ENCODE measurements around the gene FAM43A.

Gene FAM43A

DNA sequence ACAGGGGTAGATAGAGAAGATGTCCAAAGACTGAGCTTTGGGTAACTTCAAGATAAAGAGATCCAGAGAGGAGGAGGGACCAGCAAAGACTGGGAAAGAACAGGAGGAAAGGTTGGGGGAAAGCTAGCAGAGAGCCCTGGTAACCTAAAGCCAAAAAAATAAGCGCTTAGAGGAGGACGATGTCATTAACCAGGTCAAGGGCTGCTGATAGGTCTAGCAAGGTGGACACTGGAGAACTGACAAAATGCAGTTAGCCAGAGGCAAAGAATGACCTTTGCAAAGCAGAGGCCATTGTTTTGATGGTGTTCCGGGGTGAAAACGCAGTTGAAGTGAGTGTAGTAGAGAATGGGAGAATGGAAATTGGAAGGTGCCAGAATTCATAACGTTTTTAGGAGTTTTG, 39.7 kb downstream of the FAM43A start:
- no peaks in the 10 kb centered on the region for H4K20me1 ChIP-seq (ENCODE audit: control insufficient read depth, insufficient read depth, low read depth, low read length)

DNA sequence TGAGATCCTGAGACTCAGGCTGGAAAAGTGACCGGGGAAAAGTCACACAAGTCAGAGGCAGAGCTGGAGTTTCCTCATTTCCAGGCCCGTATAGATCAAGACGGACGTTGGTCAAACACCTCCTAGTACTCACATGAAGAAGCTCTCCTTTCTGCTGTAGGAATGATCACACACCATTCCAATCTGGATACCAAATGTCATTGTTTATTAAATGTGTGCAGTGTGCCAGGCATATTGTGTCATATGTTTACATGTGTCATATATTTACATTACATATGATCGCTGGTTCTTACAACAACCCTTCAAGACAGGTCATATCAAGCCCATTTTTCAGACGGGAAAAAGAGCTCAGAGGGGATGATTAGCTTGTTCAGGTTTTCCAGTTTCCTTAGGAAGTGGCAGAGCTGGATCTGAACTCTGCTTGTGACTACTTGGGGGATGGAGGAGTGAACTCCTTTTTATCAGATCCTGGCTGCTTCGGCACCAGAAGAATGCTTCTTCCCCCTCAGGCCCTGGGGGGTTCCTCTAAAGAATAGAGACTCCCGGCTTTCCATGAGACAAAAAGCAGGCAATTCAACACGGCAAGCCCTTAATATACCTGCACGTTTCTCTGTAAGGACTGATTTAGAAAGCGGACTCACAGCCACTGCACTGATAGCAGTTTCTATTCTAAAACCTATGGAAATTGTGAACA, 41.9 kb downstream of the FAM43A start:
- TF ChIP-seq EZH2phosphoT487 (IDR thresholded peaks at IDR 0.05; ENCODE audit: borderline replicate concordance, low read length) = no peak
- TF ChIP-seq, protein P1, sequence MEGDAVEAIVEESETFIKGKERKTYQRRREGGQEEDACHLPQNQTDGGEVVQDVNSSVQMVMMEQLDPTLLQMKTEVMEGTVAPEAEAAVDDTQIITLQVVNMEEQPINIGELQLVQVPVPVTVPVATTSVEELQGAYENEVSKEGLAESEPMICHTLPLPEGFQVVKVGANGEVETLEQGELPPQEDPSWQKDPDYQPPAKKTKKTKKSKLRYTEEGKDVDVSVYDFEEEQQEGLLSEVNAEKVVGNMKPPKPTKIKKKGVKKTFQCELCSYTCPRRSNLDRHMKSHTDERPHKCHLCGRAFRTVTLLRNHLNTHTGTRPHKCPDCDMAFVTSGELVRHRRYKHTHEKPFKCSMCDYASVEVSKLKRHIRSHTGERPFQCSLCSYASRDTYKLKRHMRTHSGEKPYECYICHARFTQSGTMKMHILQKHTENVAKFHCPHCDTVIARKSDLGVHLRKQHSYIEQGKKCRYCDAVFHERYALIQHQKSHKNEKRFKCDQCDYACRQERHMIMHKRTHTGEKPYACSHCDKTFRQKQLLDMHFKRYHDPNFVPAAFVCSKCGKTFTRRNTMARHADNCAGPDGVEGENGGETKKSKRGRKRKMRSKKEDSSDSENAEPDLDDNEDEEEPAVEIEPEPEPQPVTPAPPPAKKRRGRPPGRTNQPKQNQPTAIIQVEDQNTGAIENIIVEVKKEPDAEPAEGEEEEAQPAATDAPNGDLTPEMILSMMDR (IDR thresholded peaks at IDR 0.05; ENCODE audit: low read depth, low read length, poor library complexity, severe bottlenecking) = no peak
- Histone ChIP-seq H3K27ac (ENCODE audit: low read depth, low read length) (no peak overlapping the region), H3K36me3 (ENCODE audit: control insufficient read depth, low read length) (no peaks in the 10 kb centered on the region), H3K9me3 (ENCODE audit: control insufficient read depth, insufficient read depth, low read length) (peaks cover 4% of the 10 kb centered on the region; the same call in 1 of the 2 replicates), H3K27me3 (ENCODE audit: control insufficient read depth, low read length) (peaks cover 7% of the 10 kb centered on the region), H4K20me1 (ENCODE audit: control insufficient read depth, insufficient read depth, low read depth, low read length) (no peaks in the 10 kb centered on the region), H3K4me1 (ENCODE audit: control insufficient read depth, low read length) (peaks cover 42% of the 10 kb centered on the region), H3F3A (ENCODE audit: control insufficient read depth, insufficient read depth) (peaks cover 24% of the 10 kb centered on the region), H3K79me2 (ENCODE audit: control insufficient read depth, low read length) (no peaks in the 10 kb centered on the region), H3K4me2 (ENCODE audit: low read length) (no peak overlapping the region), H3K4me3 (ENCODE audit: low read length) (no peak overlapping the region), H3K9me2 (replicated peaks; ENCODE audit: control insufficient read depth, low read length) (no peaks in the 10 kb centered on the region)

More for the DNA sequence above, 39.7 kb downstream of the FAM43A start:
- H3K4me3 ChIP-seq (ENCODE audit: low read length) = no peak overlapping the region
- no peaks in the 10 kb centered on the region for H3K36me3 ChIP-seq (ENCODE audit: control insufficient read depth, low read length)
- H3F3A ChIP-seq (ENCODE audit: control insufficient read depth, insufficient read depth) = peaks cover 3% of the 10 kb centered on the region; the same call in 1 of the 2 replicates
- H3K27me3 ChIP-seq (ENCODE audit: control insufficient read depth, low read length) = peaks cover 7% of the 10 kb centered on the region
- no peaks in the 10 kb centered on the region for H3K79me2 ChIP-seq (ENCODE audit: control insufficient read depth, low read length)
- H3K9me2 ChIP-seq (replicated peaks; ENCODE audit: control insufficient read depth, low read length) = no peaks in the 10 kb centered on the region
- no peaks in the 10 kb centered on the region for H3K9me3 ChIP-seq (ENCODE audit: control insufficient read depth, insufficient read depth, low read length)
- no peak overlapping the region for H3K27ac ChIP-seq (ENCODE audit: low read depth, low read length)
- no peak overlapping the region for H3K4me2 ChIP-seq (ENCODE audit: low read length)
- no peak for TF ChIP-seq EZH2phosphoT487 (IDR thresholded peaks at IDR 0.05; ENCODE audit: borderline replicate concordance, low read length)
- TF ChIP-seq, protein P1 (IDR thresholded peaks at IDR 0.05; ENCODE audit: low read depth, low read length, poor library complexity, severe bottlenecking) = no peak
- H3K4me1 ChIP-seq (ENCODE audit: control insufficient read depth, low read length) = peaks cover 20% of the 10 kb centered on the region

DNA sequence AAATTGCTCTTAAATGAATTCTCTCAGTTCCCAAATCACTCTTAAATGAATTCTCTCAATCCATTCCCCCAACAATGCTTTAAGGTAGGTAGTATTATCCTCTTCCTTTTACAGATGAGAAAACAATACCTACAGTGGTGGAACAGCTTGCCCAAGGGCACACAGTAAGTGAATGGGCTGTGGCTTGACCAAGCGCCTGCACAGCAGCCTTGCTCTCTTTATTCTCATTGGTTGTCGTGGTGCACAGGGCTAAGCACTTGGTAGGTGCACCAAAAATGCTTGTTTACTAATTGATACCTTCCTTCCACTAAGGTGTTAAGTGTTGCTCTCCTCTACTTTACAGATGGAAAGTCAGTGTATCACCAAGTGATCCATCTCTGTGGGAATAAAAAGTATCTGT, 43.3 kb downstream of the FAM43A start:
- Histone ChIP-seq H3K9me3 (ENCODE audit: control insufficient read depth, insufficient read depth, low read length) (peaks cover 4% of the 10 kb centered on the region; the same call in 1 of the 2 replicates), H4K20me1 (ENCODE audit: control insufficient read depth, insufficient read depth, low read depth, low read length) (no peaks in the 10 kb centered on the region), H3K36me3 (ENCODE audit: control insufficient read depth, low read length) (no peaks in the 10 kb centered on the region), H3K4me1 (ENCODE audit: control insufficient read depth, low read length) (peaks cover 50% of the 10 kb centered on the region), H3K4me3 (ENCODE audit: low read length) (no peak overlapping the region), H3K9me2 (replicated peaks; ENCODE audit: control insufficient read depth, low read length) (no peaks in the 10 kb centered on the region), H3K79me2 (ENCODE audit: control insufficient read depth, low read length) (no peaks in the 10 kb centered on the region), H3K27me3 (ENCODE audit: control insufficient read depth, low read length) (peaks cover 7% of the 10 kb centered on the region), H3K4me2 (ENCODE audit: low read length) (no peak overlapping the region), H3F3A (ENCODE audit: control insufficient read depth, insufficient read depth) (peaks cover 30% of the 10 kb centered on the region), H3K27ac (ENCODE audit: low read depth, low read length) (no peak overlapping the region)
- TF ChIP-seq, protein P1 (IDR thresholded peaks at IDR 0.05; ENCODE audit: low read depth, low read length, poor library complexity, severe bottlenecking) = no peak
- no peak for TF ChIP-seq EZH2phosphoT487 (IDR thresholded peaks at IDR 0.05; ENCODE audit: borderline replicate concordance, low read length)
